IgD-negative memory B cell (primary cell): ENCODE results near the gene P2RY6. TPM values are rescaled to one million over a fixed set of nuclear protein-coding genes. Genes with fewer than 3 reads are reported as not detected.

ENCODE experiments used
- H3K27ac Mint-ChIP-seq, 3 donors: one replicate each; pipeline ENCODE4 v1.8.0; 2020 to 2022; ENCODE audit warnings: mild to moderate bottlenecking in 3 of 3, mixed read lengths in 3 of 3, moderate library complexity in 1 of 3
- H3K27me3 Mint-ChIP-seq: one replicate; pipeline ENCODE4 v1.8.0; 2021; ENCODE audit warnings: mixed read lengths
- H3K36me3 Mint-ChIP-seq: one replicate; pipeline ENCODE4 v1.8.0; 2020; ENCODE audit warnings: mild to moderate bottlenecking, mixed read lengths
- H3K4me1 Mint-ChIP-seq, 3 donors: one replicate each; pipeline ENCODE4 v1.8.0; 2020 to 2022; ENCODE audit warnings: mixed read lengths in 3 of 3, mild to moderate bottlenecking in 1 of 3
- H3K4me3 Mint-ChIP-seq, 4 donors: one replicate each; pipeline ENCODE4 v1.8.0; 2020 to 2022; ENCODE audit warnings: mild to moderate bottlenecking in 4 of 4, mixed read lengths in 4 of 4, moderate library complexity in 3 of 4
- H3K9me3 Mint-ChIP-seq, 3 donors: one replicate each; pipeline ENCODE4 v1.8.0; 2020 to 2021; ENCODE audit warnings: mixed read lengths in 3 of 3, mild to moderate bottlenecking in 1 of 3
- polyA plus RNA-seq: library from polyadenylated mRNA; unstranded; fragments of 300-500 nt; fragmentation: Illumina TruSeq; gene quantifications from one replicate; pipeline ENCODE4 v1.2.3, GENCODE V29; 2021

The P2RY6 gene
- polyA plus RNA-seq, 1 donor from 2014 or later, result not detected

- H3K27me3 Mint-ChIP-seq, result no peaks in the 10 kb centered on the region
- H3K4me1 Mint-ChIP-seq, result peaks cover 5 to 10% (median 6%) of the 10 kb centered on the region in 3 donors
- H3K4me3 Mint-ChIP-seq, result no peak overlapping the region
- H3K9me3 Mint-ChIP-seq, result no peaks in the 10 kb centered on the region
- H3K36me3 Mint-ChIP-seq, result peaks cover under 1% of the 10 kb centered on the region
- H3K27ac Mint-ChIP-seq, result no peak overlapping the region
These were observed 2.7 kb downstream of the P2RY6 start for GRCh38 chr11:73274722-73275380.

GRCh38 chr11:73275381-73275750 lies 3.2 kb downstream of the P2RY6 start:
- Mint-ChIP-seq H3K36me3 (no peaks in the 10 kb centered on the region), H3K27me3 (no peaks in the 10 kb centered on the region), H3K4me1 (peaks cover 5 to 9% (median 6%) of the 10 kb centered on the region in 3 donors), H3K9me3 (no peaks in the 10 kb centered on the region), H3K4me3 (no peak overlapping the region), H3K27ac (no peak overlapping the region)

- H3K36me3 Mint-ChIP-seq, result no peaks in the 10 kb centered on the region
- no peak overlapping the region for H3K4me3 Mint-ChIP-seq
- H3K4me1 Mint-ChIP-seq, result peaks cover 0 to 2% (median 0%) of the 10 kb centered on the region in 3 donors
- no peak overlapping the region for H3K27ac Mint-ChIP-seq
- no peaks in the 10 kb centered on the region for H3K9me3 Mint-ChIP-seq
- H3K27me3 Mint-ChIP-seq, result no peaks in the 10 kb centered on the region
These were observed 5.3 kb downstream of the P2RY6 start for GRCh38 chr11:73277467-73277866.

GRCh38 chr11:73280626-73281025 lies 8.5 kb downstream of the P2RY6 start:
- H3K4me1 Mint-ChIP-seq, result peaks cover 0 to 2% (median 0%) of the 10 kb centered on the region in 3 donors
- H3K9me3 Mint-ChIP-seq, result no peaks in the 10 kb centered on the region
- no peak overlapping the region for H3K4me3 Mint-ChIP-seq
- no peaks in the 10 kb centered on the region for H3K36me3 Mint-ChIP-seq
- H3K27ac Mint-ChIP-seq, result no peak overlapping the region
- H3K27me3 Mint-ChIP-seq, result no peaks in the 10 kb centered on the region

GRCh38 chr11:73281201-73281741 lies 9.1 kb downstream of the P2RY6 start:
- no peak overlapping the region for H3K27ac Mint-ChIP-seq
- H3K36me3 Mint-ChIP-seq, result no peaks in the 10 kb centered on the region
- H3K4me3 Mint-ChIP-seq, result no peak overlapping the region
- peaks cover 0 to 2% (median 0%) of the 10 kb centered on the region in 3 donors for H3K4me1 Mint-ChIP-seq
- H3K9me3 Mint-ChIP-seq, result no peaks in the 10 kb centered on the region
- H3K27me3 Mint-ChIP-seq, result no peaks in the 10 kb centered on the region

GRCh38 chr11:73281796-73282660 lies 9.9 kb downstream of the P2RY6 start:
- Mint-ChIP-seq H3K4me3 (peak overlapping the region in 1 of 4 donors; percentile 48), H3K36me3 (no peaks in the 10 kb centered on the region), H3K27ac (no peak overlapping the region), H3K9me3 (no peaks in the 10 kb centered on the region), H3K4me1 (peaks cover 0 to 2% (median 0%) of the 10 kb centered on the region in 3 donors), H3K27me3 (no peaks in the 10 kb centered on the region)

- H3K4me1 Mint-ChIP-seq, result peaks cover 5 to 7% (median 7%) of the 10 kb centered on the region in 3 donors
- H3K36me3 Mint-ChIP-seq, result no peaks in the 10 kb centered on the region
- H3K9me3 Mint-ChIP-seq, result no peaks in the 10 kb centered on the region
- H3K27me3 Mint-ChIP-seq, result no peaks in the 10 kb centered on the region
- H3K27ac Mint-ChIP-seq, result no peak overlapping the region
- no peak overlapping the region for H3K4me3 Mint-ChIP-seq
These were observed 11.3 kb downstream of the P2RY6 start for GRCh38 chr11:73283276-73284000.

GRCh38 chr11:73284106-73284505 lies 12.0 kb downstream of the P2RY6 start:
- H3K9me3 Mint-ChIP-seq, result no peaks in the 10 kb centered on the region
- H3K36me3 Mint-ChIP-seq, result no peaks in the 10 kb centered on the region
- no peak overlapping the region for H3K4me3 Mint-ChIP-seq
- peaks cover 7 to 13% (median 12%) of the 10 kb centered on the region in 3 donors for H3K4me1 Mint-ChIP-seq
- no peaks in the 10 kb centered on the region for H3K27me3 Mint-ChIP-seq
- H3K27ac Mint-ChIP-seq, result no peak overlapping the region

- no peaks in the 10 kb centered on the region for H3K27me3 Mint-ChIP-seq
- H3K36me3 Mint-ChIP-seq, result no peaks in the 10 kb centered on the region
- no peaks in the 10 kb centered on the region for H3K9me3 Mint-ChIP-seq
- peaks cover 14 to 21% (median 17%) of the 10 kb centered on the region in 3 donors for H3K4me1 Mint-ChIP-seq
- H3K27ac Mint-ChIP-seq, result no peak overlapping the region
- H3K4me3 Mint-ChIP-seq, result no peak overlapping the region
These were observed 13.6 kb downstream of the P2RY6 start for GRCh38 chr11:73285721-73286120.

GRCh38 chr11:73286240-73286810 lies 14.2 kb downstream of the P2RY6 start:
- H3K4me3 Mint-ChIP-seq, result no peak overlapping the region
- H3K27me3 Mint-ChIP-seq, result no peaks in the 10 kb centered on the region
- H3K27ac Mint-ChIP-seq, result peak overlapping the region in 1 of 3 donors; percentile 45
- H3K9me3 Mint-ChIP-seq, result no peaks in the 10 kb centered on the region
- peaks cover 14 to 21% (median 16%) of the 10 kb centered on the region in 3 donors for H3K4me1 Mint-ChIP-seq
- H3K36me3 Mint-ChIP-seq, result no peaks in the 10 kb centered on the region

GRCh38 chr11:73287400-73288101 lies 15.4 kb downstream of the P2RY6 start:
- peaks cover 14 to 21% (median 16%) of the 10 kb centered on the region in 3 donors for H3K4me1 Mint-ChIP-seq
- no peaks in the 10 kb centered on the region for H3K27me3 Mint-ChIP-seq
- H3K27ac Mint-ChIP-seq, result peak overlapping the region; percentile 19 to 97 (median 83)
- H3K9me3 Mint-ChIP-seq, result no peaks in the 10 kb centered on the region
- no peaks in the 10 kb centered on the region for H3K36me3 Mint-ChIP-seq
- H3K4me3 Mint-ChIP-seq, result no peak overlapping the region

GRCh38 chr11:73288192-73288872 lies 16.2 kb downstream of the P2RY6 start:
- H3K27me3 Mint-ChIP-seq, result no peaks in the 10 kb centered on the region

GRCh38 chr11:73288873-73289707 lies 17.0 kb downstream of the P2RY6 start:
- Mint-ChIP-seq H3K4me3 (peak overlapping the region; percentile 10 to 88 (median 73)), H3K4me1 (peaks cover 14 to 22% (median 16%) of the 10 kb centered on the region in 3 donors), H3K27ac (peak overlapping the region; percentile 71 to 97 (median 83)), H3K27me3 (peaks cover 1% of the 10 kb centered on the region), H3K9me3 (no peaks in the 10 kb centered on the region), H3K36me3 (no peaks in the 10 kb centered on the region)

More at GRCh38 chr11:73288192-73288872, 16.2 kb downstream of the P2RY6 start:
- H3K4me3 Mint-ChIP-seq, result peak overlapping the region in 2 of 4 donors; percentile 67 to 88
- no peaks in the 10 kb centered on the region for H3K36me3 Mint-ChIP-seq
- H3K27ac Mint-ChIP-seq, result peak overlapping the region; percentile 71 to 97 (median 83)
- peaks cover 14 to 21% (median 16%) of the 10 kb centered on the region in 3 donors for H3K4me1 Mint-ChIP-seq
- no peaks in the 10 kb centered on the region for H3K9me3 Mint-ChIP-seq
